ENCODE results near the gene PDE4D.

Gene PDE4D

GRCh38 chr5:59732301-59732700 lies 161.2 kb downstream of the PDE4D start:
- DNase-seq = no peak

GRCh38 chr5:59731809-59732208 lies 161.7 kb downstream of the PDE4D start:
- no peak for DNase-seq

- DNase-seq = no peak
These were observed 163.7 kb downstream of the PDE4D start for GRCh38 chr5:59729820-59730219.

GRCh38 chr5:59729357-59729756 lies 164.2 kb downstream of the PDE4D start:
- no peak for DNase-seq

- DNase-seq = no peak
These were observed 165.2 kb downstream of the PDE4D start for GRCh38 chr5:59728356-59728755.

- DNase-seq = no peak
These were observed 166.3 kb downstream of the PDE4D start for GRCh38 chr5:59727186-59727585.

- DNase-seq = no peak
These were observed 168.1 kb downstream of the PDE4D start for GRCh38 chr5:59725392-59725767.

GRCh38 chr5:59724482-59725391 lies 168.8 kb downstream of the PDE4D start:
- DNase-seq = peak; percentile 9

GRCh38 chr5:59722874-59723273 lies 170.7 kb downstream of the PDE4D start:
- no peak for DNase-seq

GRCh38 chr5:59721741-59722140 lies 171.8 kb downstream of the PDE4D start:
- no peak for DNase-seq

- no peak for DNase-seq
These were observed 173.5 kb downstream of the PDE4D start for GRCh38 chr5:59720063-59720462.

- DNase-seq = no peak
These were observed 176.5 kb downstream of the PDE4D start for GRCh38 chr5:59716966-59717500.

GRCh38 chr5:59716029-59716428 lies 177.5 kb downstream of the PDE4D start:
- no peak for DNase-seq

- DNase-seq = no peak
These were observed 178.3 kb downstream of the PDE4D start for GRCh38 chr5:59715228-59715627.

GRCh38 chr5:59713498-59713844 lies 180.1 kb downstream of the PDE4D start:
- DNase-seq = no peak

GRCh38 chr5:59712836-59713497 lies 180.6 kb downstream of the PDE4D start:
- peak; percentile 9 for DNase-seq

- no peak for DNase-seq
These were observed 182.2 kb downstream of the PDE4D start for GRCh38 chr5:59711310-59711709.

- DNase-seq = no peak
These were observed 183.7 kb downstream of the PDE4D start for GRCh38 chr5:59709846-59710245.

- DNase-seq = no peak
These were observed 184.1 kb downstream of the PDE4D start for GRCh38 chr5:59709346-59709821.

GRCh38 chr5:59704936-59705335 lies 188.6 kb downstream of the PDE4D start:
- no peak for DNase-seq

- DNase-seq = no peak
These were observed 189.7 kb downstream of the PDE4D start for GRCh38 chr5:59703789-59704188.

GRCh38 chr5:59698207-59699178 lies 195.0 kb downstream of the PDE4D start:
- no peak for DNase-seq

GRCh38 chr5:59694411-59694810 lies 199.1 kb downstream of the PDE4D start:
- DNase-seq = no peak

Measured in CD4-positive, alpha-beta T cell treated with Interleukin-10 for 1 hour (primary cell).